Neuron (in vitro differentiated cells): Measurements from ENCODE around the gene OPN1LW.
A peak's percentile ranks its signal among the peaks of the same experiment; 100 is the strongest.

Source experiments
- H2AFZ ChIP-seq: one replicate; pipeline ENCODE4 v1.6.1; 2013; ENCODE audit warnings: low read depth, mild to moderate bottlenecking, inconsistent platforms, low read length, moderate library complexity
- H3K27me3 ChIP-seq: one replicate; pipeline ENCODE4 v1.6.1; 2013; ENCODE audit warnings: low read length; ENCODE audit not compliant: insufficient read depth
- H3K36me3 ChIP-seq: one replicate; pipeline ENCODE4 v1.6.1; 2013; ENCODE audit warnings: low read length; ENCODE audit not compliant: insufficient read depth
- H3K4me1 ChIP-seq: one replicate; pipeline ENCODE4 v1.6.1; 2013; ENCODE audit warnings: low read length; ENCODE audit not compliant: insufficient read depth
- H3K4me3 ChIP-seq: 2 replicates; pipeline ENCODE4 v1.5.1; 2013; ENCODE audit warnings: mild to moderate bottlenecking, low read length, moderate library complexity
- H3K9me3 ChIP-seq: one replicate; pipeline ENCODE4 v1.6.1; 2013; ENCODE audit warnings: low read length

OPN1LW gene

GRCh38 chrX:154120567-154120966, 23.5 kb upstream of the OPN1LW start:
- Histone ChIP-seq H3K4me1 (peaks cover 9% of the 10 kb centered on the region), H3K27me3 (peaks cover 10% of the 10 kb centered on the region), H3K4me3 (no peak overlapping the region), H3K36me3 (no peaks in the 10 kb centered on the region), H3K9me3 (no peaks in the 10 kb centered on the region), H2AFZ (no peak overlapping the region)

- Histone ChIP-seq H2AFZ (no peak overlapping the region), H3K27me3 (peaks cover 7% of the 10 kb centered on the region), H3K36me3 (no peaks in the 10 kb centered on the region), H3K9me3 (no peaks in the 10 kb centered on the region), H3K4me3 (no peak overlapping the region), H3K4me1 (peaks cover 7% of the 10 kb centered on the region)
Measured at GRCh38 chrX:154121207-154121606, 22.8 kb upstream of the OPN1LW start.

- Histone ChIP-seq H3K4me3 (no peak overlapping the region), H2AFZ (no peak overlapping the region), H3K9me3 (no peaks in the 10 kb centered on the region), H3K27me3 (peaks cover 8% of the 10 kb centered on the region), H3K4me1 (no peaks in the 10 kb centered on the region), H3K36me3 (no peaks in the 10 kb centered on the region)
Measured at GRCh38 chrX:154121961-154122360, 22.1 kb upstream of the OPN1LW start.

GRCh38 chrX:154123241-154124219, 20.5 kb upstream of the OPN1LW start:
- no peaks in the 10 kb centered on the region for H3K4me1 ChIP-seq
- no peaks in the 10 kb centered on the region for H3K9me3 ChIP-seq
- no peak overlapping the region for H3K4me3 ChIP-seq
- H3K36me3 ChIP-seq, result no peaks in the 10 kb centered on the region
- no peak overlapping the region for H2AFZ ChIP-seq
- H3K27me3 ChIP-seq, result peaks cover 8% of the 10 kb centered on the region

GRCh38 chrX:154125391-154126040, 18.5 kb upstream of the OPN1LW start:
- Histone ChIP-seq H3K27me3 (peaks cover 10% of the 10 kb centered on the region), H3K9me3 (no peaks in the 10 kb centered on the region), H3K4me1 (no peaks in the 10 kb centered on the region), H3K36me3 (no peaks in the 10 kb centered on the region), H3K4me3 (no peak overlapping the region), H2AFZ (no peak overlapping the region)

GRCh38 chrX:154126101-154126500, 17.9 kb upstream of the OPN1LW start:
- Histone ChIP-seq H2AFZ (no peak overlapping the region), H3K27me3 (peaks cover 10% of the 10 kb centered on the region), H3K4me3 (no peak overlapping the region), H3K36me3 (no peaks in the 10 kb centered on the region), H3K4me1 (no peaks in the 10 kb centered on the region), H3K9me3 (no peaks in the 10 kb centered on the region)

GRCh38 chrX:154131955-154132354, 12.1 kb upstream of the OPN1LW start:
- no peak overlapping the region for H2AFZ ChIP-seq
- no peaks in the 10 kb centered on the region for H3K9me3 ChIP-seq
- H3K4me1 ChIP-seq, result no peaks in the 10 kb centered on the region
- H3K36me3 ChIP-seq, result no peaks in the 10 kb centered on the region
- H3K27me3 ChIP-seq, result peaks cover 14% of the 10 kb centered on the region
- no peak overlapping the region for H3K4me3 ChIP-seq

- no peak overlapping the region for H2AFZ ChIP-seq
- no peak overlapping the region for H3K4me3 ChIP-seq
- H3K4me1 ChIP-seq, result no peaks in the 10 kb centered on the region
- H3K9me3 ChIP-seq, result no peaks in the 10 kb centered on the region
- H3K36me3 ChIP-seq, result no peaks in the 10 kb centered on the region
- peaks cover 14% of the 10 kb centered on the region for H3K27me3 ChIP-seq
Measured at GRCh38 chrX:154132366-154132765, 11.7 kb upstream of the OPN1LW start.

GRCh38 chrX:154135458-154136229, 8.4 kb upstream of the OPN1LW start:
- Histone ChIP-seq H3K27me3 (peaks cover 16% of the 10 kb centered on the region), H2AFZ (no peak overlapping the region), H3K4me3 (no peak overlapping the region), H3K9me3 (no peaks in the 10 kb centered on the region), H3K4me1 (no peaks in the 10 kb centered on the region), H3K36me3 (no peaks in the 10 kb centered on the region)

GRCh38 chrX:154136627-154137161, 7.3 kb upstream of the OPN1LW start:
- no peaks in the 10 kb centered on the region for H3K9me3 ChIP-seq
- H3K27me3 ChIP-seq, result peaks cover 24% of the 10 kb centered on the region
- H3K4me1 ChIP-seq, result no peaks in the 10 kb centered on the region
- H2AFZ ChIP-seq, result no peak overlapping the region
- H3K4me3 ChIP-seq, result peak overlapping the region; percentile 42
- H3K36me3 ChIP-seq, result no peaks in the 10 kb centered on the region

GRCh38 chrX:154138857-154139256, 5.2 kb upstream of the OPN1LW start:
- Histone ChIP-seq H2AFZ (no peak overlapping the region), H3K4me1 (no peaks in the 10 kb centered on the region), H3K27me3 (peaks cover 35% of the 10 kb centered on the region), H3K4me3 (no peak overlapping the region), H3K36me3 (no peaks in the 10 kb centered on the region), H3K9me3 (no peaks in the 10 kb centered on the region)

GRCh38 chrX:154140206-154140605, 3.8 kb upstream of the OPN1LW start:
- Histone ChIP-seq H3K27me3 (peaks cover 36% of the 10 kb centered on the region), H3K9me3 (no peaks in the 10 kb centered on the region), H3K4me3 (no peak overlapping the region), H3K36me3 (no peaks in the 10 kb centered on the region), H3K4me1 (no peaks in the 10 kb centered on the region), H2AFZ (no peak overlapping the region)

GRCh38 chrX:154140742-154141141, 3.3 kb upstream of the OPN1LW start:
- H3K27me3 ChIP-seq, result peaks cover 31% of the 10 kb centered on the region
- no peaks in the 10 kb centered on the region for H3K4me1 ChIP-seq
- no peaks in the 10 kb centered on the region for H3K36me3 ChIP-seq
- H3K9me3 ChIP-seq, result no peaks in the 10 kb centered on the region
- no peak overlapping the region for H2AFZ ChIP-seq
- H3K4me3 ChIP-seq, result no peak overlapping the region
